ENCODE measurements around the gene SREK1IP1. TPM values are rescaled to one million over a fixed set of nuclear protein-coding genes. Genes with fewer than 3 reads are reported as not detected.

The SREK1IP1 gene
- total and polyA plus RNA-seq, 7 donors = 4.2 to 20.8 (median 13.6) TPM

DNA sequence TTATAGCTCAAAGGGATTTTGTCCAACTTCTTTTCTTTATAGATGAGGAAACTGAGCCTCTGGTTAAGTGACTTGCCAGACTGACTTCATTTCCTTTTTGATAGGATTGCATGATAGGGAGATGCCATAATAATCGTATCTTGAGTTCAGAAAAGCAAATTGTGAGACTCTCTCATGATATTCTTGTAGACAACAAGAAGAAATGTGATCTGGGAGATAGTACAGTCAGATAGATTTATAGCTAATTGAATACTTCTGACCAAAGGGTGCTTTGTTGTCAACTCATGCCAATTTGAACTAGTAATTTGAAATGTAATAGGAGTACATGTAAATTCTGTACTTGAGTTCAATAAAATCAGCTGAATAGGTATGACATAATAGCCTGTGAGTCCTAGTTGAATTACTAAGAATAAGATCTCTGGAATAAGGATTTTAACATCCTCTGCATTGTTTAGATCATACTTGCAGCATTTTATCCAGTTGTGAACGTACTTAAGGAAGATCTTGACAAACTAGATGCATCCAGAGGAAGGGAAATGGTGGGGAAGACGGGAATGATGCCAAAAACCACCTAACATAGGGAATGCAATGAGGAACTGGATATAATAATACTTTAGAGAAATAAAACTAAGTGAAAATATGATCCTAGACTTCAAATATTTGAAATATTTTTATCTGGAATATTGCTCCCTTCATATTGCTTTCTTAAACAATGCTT lies 25.7 kb upstream of the SREK1IP1 start:
- no peak overlapping the region for H3K4me3 ChIP-seq
- TF ChIP-seq POLR2A (IDR thresholded peaks at IDR 0.05) (no peak), EP300 (IDR thresholded peaks at IDR 0.05) (no peak), CTCF (IDR thresholded peaks at IDR 0.05) (no peak), POLR2AphosphoS5 (IDR thresholded peaks at IDR 0.05) (no peak)
- H3K4me1 ChIP-seq = no peaks in the 10 kb centered on the region
- WGBS, 2 donors = 56 to 76% methylated on average over 3 of the region's 3 CpGs
- intact Hi-C loops (cut with DNase I) = no loop called here
- no peak for DNase-seq
- H3K27ac ChIP-seq = no peak overlapping the region
- H3K27me3 ChIP-seq = no peaks in the 10 kb centered on the region
- H3K9me3 ChIP-seq = no peaks in the 10 kb centered on the region
- H3K36me3 ChIP-seq = peaks cover 0 to 5% (median 0%) of the 10 kb centered on the region in 4 donors

- intact Hi-C loops (cut with DNase I) = no loop called here
- no peaks in the 10 kb centered on the region for H3K27me3 ChIP-seq
- H3K27ac ChIP-seq = no peak overlapping the region
- no peak overlapping the region for H3K4me3 ChIP-seq
- no peaks in the 10 kb centered on the region for H3K4me1 ChIP-seq
- no peak for DNase-seq
- TF ChIP-seq CTCF (IDR thresholded peaks at IDR 0.05) = no peak
- TF ChIP-seq POLR2AphosphoS5 (IDR thresholded peaks at IDR 0.05) = no peak
- TF ChIP-seq EP300 (IDR thresholded peaks at IDR 0.05) = no peak
- no peak for TF ChIP-seq POLR2A (IDR thresholded peaks at IDR 0.05)
- peaks cover 0 to 8% (median 0%) of the 10 kb centered on the region in 4 donors for H3K36me3 ChIP-seq
- no peaks in the 10 kb centered on the region for H3K9me3 ChIP-seq
Measured at GRCh38 chr5:64792469-64792868, 24.0 kb upstream of the SREK1IP1 start.

DNA sequence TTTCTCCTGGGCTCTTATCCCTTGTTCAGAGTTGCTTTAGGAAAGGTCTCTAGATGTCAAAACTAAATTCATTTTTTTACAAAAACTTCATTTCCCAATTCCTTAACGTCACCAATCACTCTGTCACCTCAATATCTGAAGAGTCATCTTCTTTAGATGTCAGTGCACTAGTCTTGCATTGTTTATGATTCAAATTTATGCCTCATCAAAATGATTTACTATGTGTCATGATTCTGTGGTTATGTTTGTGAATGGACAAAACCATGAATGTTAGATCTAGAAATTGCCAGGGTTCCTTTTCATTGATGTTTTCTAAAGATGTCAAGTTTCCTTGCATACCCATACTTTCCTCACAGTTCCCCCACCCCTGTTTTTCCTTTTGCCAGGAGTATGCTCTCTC lies 21.7 kb upstream of the SREK1IP1 start:
- TF ChIP-seq CTCF (IDR thresholded peaks at IDR 0.05) (no peak), POLR2AphosphoS5 (IDR thresholded peaks at IDR 0.05) (no peak), POLR2A (IDR thresholded peaks at IDR 0.05) (no peak), EP300 (IDR thresholded peaks at IDR 0.05) (no peak)
- Histone ChIP-seq H3K9me3 (no peaks in the 10 kb centered on the region), H3K27ac (no peak overlapping the region), H3K4me1 (no peaks in the 10 kb centered on the region), H3K27me3 (no peaks in the 10 kb centered on the region), H3K36me3 (peaks cover 0 to 24% (median 0%) of the 10 kb centered on the region in 4 donors), H3K4me3 (no peak overlapping the region)
- intact Hi-C loops (cut with DNase I) = no loop called here
- 83 to 95% methylated on average over 1 of the region's 1 CpG for WGBS, 2 donors
- DNase-seq = no peak

GRCh38 chr5:64789457-64789856 lies 21.0 kb upstream of the SREK1IP1 start:
- peaks cover 0 to 25% (median 0%) of the 10 kb centered on the region in 4 donors for H3K36me3 ChIP-seq
- intact Hi-C loops (cut with DNase I) = no loop called here
- no peaks in the 10 kb centered on the region for H3K4me1 ChIP-seq
- no peak overlapping the region for H3K27ac ChIP-seq
- no peaks in the 10 kb centered on the region for H3K27me3 ChIP-seq
- 81 to 92% methylated on average over 3 of the region's 3 CpGs for WGBS, 2 donors
- H3K9me3 ChIP-seq = no peaks in the 10 kb centered on the region
- no peak for TF ChIP-seq POLR2AphosphoS5 (IDR thresholded peaks at IDR 0.05)
- no peak for TF ChIP-seq EP300 (IDR thresholded peaks at IDR 0.05)
- no peak for TF ChIP-seq CTCF (IDR thresholded peaks at IDR 0.05)
- no peak for TF ChIP-seq POLR2A (IDR thresholded peaks at IDR 0.05)
- no peak overlapping the region for H3K4me3 ChIP-seq
- no peak for DNase-seq

- 83 to 85% methylated on average over 2 of the region's 2 CpGs for WGBS, 2 donors
- Histone ChIP-seq H3K27ac (no peak overlapping the region), H3K27me3 (no peaks in the 10 kb centered on the region), H3K4me1 (no peaks in the 10 kb centered on the region), H3K4me3 (no peak overlapping the region), H3K9me3 (no peaks in the 10 kb centered on the region), H3K36me3 (peaks cover 0 to 25% (median 0%) of the 10 kb centered on the region in 4 donors)
- DNase-seq = no peak
- intact Hi-C loops (cut with DNase I) = no loop called here
- TF ChIP-seq CTCF (IDR thresholded peaks at IDR 0.05) = no peak
- TF ChIP-seq POLR2A (IDR thresholded peaks at IDR 0.05) = no peak
- TF ChIP-seq POLR2AphosphoS5 (IDR thresholded peaks at IDR 0.05) = no peak
- TF ChIP-seq EP300 (IDR thresholded peaks at IDR 0.05) = no peak
Measured at GRCh38 chr5:64788156-64788555, 19.7 kb upstream of the SREK1IP1 start.
